Liver (tissue), 9 donors: Measurements from ENCODE around the gene SYNPR. TPM values are rescaled to one million over a fixed set of nuclear protein-coding genes. Genes with fewer than 3 reads are reported as not detected.

Experiments
- DNase-seq: peaks from one replicate; pipeline ENCODE4 v3.0.0-alpha.2; 2017; ENCODE audit warnings: low spot score
- H3K27ac ChIP-seq, 2 donors: one replicate each; pipeline ENCODE4 v1.7.0; 2013; ENCODE audit warnings: inconsistent platforms in 2 of 2, low read length in 2 of 2, control low read depth in 1 of 2, low read depth in 1 of 2, mild to moderate bottlenecking in 1 of 2
- H3K27me3 ChIP-seq, 4 donors: one replicate each; pipeline versions ENCODE4 v1.6.1 to v1.7.0; 2013; ENCODE audit warnings: low read length in 3 of 4, inconsistent platforms in 1 of 4, mild to moderate bottlenecking in 1 of 4, moderate library complexity in 1 of 4; ENCODE audit not compliant: control insufficient read depth in 4 of 4, insufficient read depth in 4 of 4
- H3K36me3 ChIP-seq, 4 donors: one replicate each; pipeline versions ENCODE4 v1.6.1 to v1.7.0; 2013; ENCODE audit warnings: low read length in 3 of 4, mild to moderate bottlenecking in 3 of 4, low read depth in 1 of 4, moderate library complexity in 1 of 4; ENCODE audit not compliant: control insufficient read depth in 4 of 4, insufficient read depth in 3 of 4
- H3K4me1 ChIP-seq, 4 donors: one replicate each; pipeline versions ENCODE4 v1.6.1 to v1.7.0; 2013; ENCODE audit warnings: low read length in 3 of 4, mild to moderate bottlenecking in 3 of 4, moderate library complexity in 1 of 4; ENCODE audit not compliant: control insufficient read depth in 4 of 4, insufficient read depth in 4 of 4
- H3K4me3 ChIP-seq, 3 donors: one replicate each; pipeline versions ENCODE4 v1.6.1 to v1.7.0; 2013; ENCODE audit warnings: low read length in 3 of 3, control low read depth in 1 of 3, low read depth in 1 of 3, mild to moderate bottlenecking in 1 of 3
- H3K9ac ChIP-seq, 2 donors: one replicate each; pipeline ENCODE4 v1.7.0; 2013; ENCODE audit warnings: low read length in 2 of 2, mild to moderate bottlenecking in 2 of 2, moderate library complexity in 2 of 2, control low read depth in 1 of 2, low read depth in 1 of 2
- H3K9me3 ChIP-seq, 4 donors: one replicate each; pipeline versions ENCODE4 v1.6.1 to v1.7.0; 2013; ENCODE audit warnings: low read length in 3 of 4; ENCODE audit not compliant: control insufficient read depth in 4 of 4
- EGR1 ChIP-seq, 2 donors: IDR thresholded peaks; 2 replicates each; pipeline ENCODE4 v1.6.1; 2016 to 2018; ENCODE audit warnings: antibody characterized with exemption in 2 of 2, low read depth in 2 of 2
- FOXA1 ChIP-seq: IDR thresholded peaks from 2 replicates; pipeline ENCODE4 v1.6.1; 2016; ENCODE audit warnings: antibody characterized with exemption
- FOXA2 ChIP-seq: IDR thresholded peaks from 2 replicates; pipeline ENCODE4 v1.6.1; 2016; ENCODE audit warnings: antibody characterized with exemption
- GABPA ChIP-seq, 2 donors: IDR thresholded peaks in 1 of 2; conservative IDR thresholded peaks in 1 of 2; 2 replicates each; pipeline ENCODE4 v1.6.1; 2016; ENCODE audit warnings: antibody characterized with exemption in 2 of 2, mild to moderate bottlenecking in 1 of 2, moderate library complexity in 1 of 2
- HNF4A ChIP-seq, 2 donors: conservative IDR thresholded peaks; 2 replicates each; pipeline ENCODE4 v1.6.1; 2016; ENCODE audit warnings: antibody characterized with exemption in 2 of 2, mild to moderate bottlenecking in 2 of 2
- HNF4G ChIP-seq: IDR thresholded peaks from 2 replicates; pipeline ENCODE4 v1.6.1; 2016; ENCODE audit warnings: antibody characterized with exemption
- JUND ChIP-seq, 2 donors: IDR thresholded peaks; 2 replicates each; pipeline ENCODE4 v1.6.1; 2016; ENCODE audit warnings: antibody characterized with exemption in 2 of 2
- NR2F2 ChIP-seq: IDR thresholded peaks from 2 replicates; pipeline ENCODE4 v1.6.1; 2016; ENCODE audit warnings: antibody characterized with exemption
- RAD21 ChIP-seq, 2 donors: IDR thresholded peaks; 2 replicates each; pipeline ENCODE4 v1.6.1; 2016; ENCODE audit warnings: antibody characterized with exemption in 2 of 2, mild to moderate bottlenecking in 2 of 2
- RXRA ChIP-seq, 2 donors: IDR thresholded peaks; 2 replicates each; pipeline ENCODE4 v1.6.1; 2017 to 2018; ENCODE audit warnings: antibody characterized with exemption in 2 of 2, mild to moderate bottlenecking in 1 of 2
- SP1 ChIP-seq: IDR thresholded peaks from 2 replicates; pipeline ENCODE4 v1.6.1; 2018; ENCODE audit warnings: antibody characterized with exemption, mild to moderate bottlenecking
- TAF1 ChIP-seq: conservative IDR thresholded peaks from 2 replicates; pipeline ENCODE4 v1.6.1; 2016; ENCODE audit warnings: antibody characterized with exemption, mild to moderate bottlenecking
- YY1 ChIP-seq: IDR thresholded peaks from 2 replicates; pipeline ENCODE4 v1.6.1; 2016; ENCODE audit warnings: antibody characterized with exemption, mild to moderate bottlenecking
- WGBS: extraction: QIAGEN DNeasy Blood & Tissue Kit; methylation state at CpG from one replicate; pipeline ENCODE4 v1.1.7; 2013; 5-methylcytosine and 5-hydroxymethylcytosine counted together
- polyA plus RNA-seq, 2 donors: library from polyadenylated mRNA; stranded (reverse) in 1 of 2; unstranded in 1 of 2; fragments of 200-250 nt in 1 of 2; fragments of >200 nt in 1 of 2; fragmentation: Nextera tagmentation in 1 of 2; extraction: Ambion mirVana in 1 of 2; gene quantifications; one replicate each; pipeline versions ENCODE4 v1.2.1 to v1.2.3, GENCODE V29; 2013 to 2015
- total RNA-seq, 2 donors: library from RNA; depleted of rRNA; stranded (reverse); fragments of >200 nt; gene quantifications; one replicate each; pipeline ENCODE4 v1.2.3, GENCODE V29; 2014
- TF ChIP-seq, protein P1 (sequence below): IDR thresholded peaks from 2 replicates; pipeline ENCODE4 v1.6.1; 2016; ENCODE audit warnings: antibody characterized with exemption
- TF ChIP-seq, protein P2 (sequence below): fragments of 150-350 bp; IDR thresholded peaks from 2 replicates; pipeline ENCODE4 v1.5.1; 2017; ENCODE audit warnings: improper control_type of control experiment, low read depth, low read length; ENCODE audit not compliant: missing input control
- TF ChIP-seq, protein P3 (sequence below): IDR thresholded peaks from 2 replicates; pipeline ENCODE4 v1.6.1; 2016; ENCODE audit warnings: antibody characterized with exemption, mild to moderate bottlenecking
- TF ChIP-seq, protein P4 (sequence below): IDR thresholded peaks from 2 replicates; pipeline ENCODE4 v1.6.1; 2016; ENCODE audit warnings: antibody characterized with exemption
- TF ChIP-seq, protein P5 (sequence below): IDR thresholded peaks from 2 replicates; pipeline ENCODE4 v1.6.1; 2016; ENCODE audit warnings: antibody characterized with exemption
- donor health status: healthy.
- donor health status: healthy.
- donor health status: healthy.
- donor health status: healthy.
- donor health status: healthy.

Gene SYNPR
- total and polyA plus RNA-seq, 4 donors, result not detected

DNA sequence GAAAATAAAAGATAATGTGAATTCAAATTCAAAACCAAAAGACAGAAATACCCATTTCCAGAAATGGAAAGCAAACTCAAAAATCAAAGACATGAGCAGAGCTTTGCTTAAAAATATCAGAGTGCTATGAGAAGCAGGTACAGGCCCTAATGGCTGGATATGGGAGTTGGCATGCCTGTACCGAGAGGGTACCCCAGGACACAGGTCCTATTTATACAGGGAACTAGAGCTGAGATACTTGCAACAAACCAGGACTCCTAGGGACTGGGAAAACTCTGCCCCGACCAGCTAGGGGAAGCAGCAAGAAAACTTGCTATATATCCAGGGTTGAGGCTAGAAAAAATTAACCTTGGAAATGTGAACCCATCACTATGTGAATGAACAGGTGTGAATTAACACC is 36.0 kb upstream of the SYNPR start:
- no peak overlapping the region for H3K27ac ChIP-seq
- peaks cover 0 to 10% (median 2%) of the 10 kb centered on the region in 4 donors for H3K27me3 ChIP-seq
- H3K4me1 ChIP-seq, result no peaks in the 10 kb centered on the region
- no peak overlapping the region for H3K9ac ChIP-seq
- DNase-seq, result no peak
- no peak overlapping the region for H3K4me3 ChIP-seq
- WGBS, result 44% methylated on average over 2 of the region's 2 CpGs
- TF ChIP-seq RAD21 (IDR thresholded peaks at IDR 0.05) (no peak), GABPA (IDR thresholded peaks at IDR 0.05 in 1 of 2, conservative IDR thresholded peaks at IDR 0.05 in 1 of 2) (no peak), HNF4G (no peak), FOXA1 (no peak), HNF4A (conservative IDR thresholded peaks at IDR 0.05) (no peak), RXRA (IDR thresholded peaks at IDR 0.05) (no peak), SP1 (no peak), EGR1 (IDR thresholded peaks at IDR 0.05; ENCODE audit: low read depth in 2 of 2) (no peak), JUND (IDR thresholded peaks at IDR 0.05) (no peak), TAF1 (no peak), FOXA2 (no peak), YY1 (no peak), NR2F2 (no peak)
- TF ChIP-seq, protein P1, sequence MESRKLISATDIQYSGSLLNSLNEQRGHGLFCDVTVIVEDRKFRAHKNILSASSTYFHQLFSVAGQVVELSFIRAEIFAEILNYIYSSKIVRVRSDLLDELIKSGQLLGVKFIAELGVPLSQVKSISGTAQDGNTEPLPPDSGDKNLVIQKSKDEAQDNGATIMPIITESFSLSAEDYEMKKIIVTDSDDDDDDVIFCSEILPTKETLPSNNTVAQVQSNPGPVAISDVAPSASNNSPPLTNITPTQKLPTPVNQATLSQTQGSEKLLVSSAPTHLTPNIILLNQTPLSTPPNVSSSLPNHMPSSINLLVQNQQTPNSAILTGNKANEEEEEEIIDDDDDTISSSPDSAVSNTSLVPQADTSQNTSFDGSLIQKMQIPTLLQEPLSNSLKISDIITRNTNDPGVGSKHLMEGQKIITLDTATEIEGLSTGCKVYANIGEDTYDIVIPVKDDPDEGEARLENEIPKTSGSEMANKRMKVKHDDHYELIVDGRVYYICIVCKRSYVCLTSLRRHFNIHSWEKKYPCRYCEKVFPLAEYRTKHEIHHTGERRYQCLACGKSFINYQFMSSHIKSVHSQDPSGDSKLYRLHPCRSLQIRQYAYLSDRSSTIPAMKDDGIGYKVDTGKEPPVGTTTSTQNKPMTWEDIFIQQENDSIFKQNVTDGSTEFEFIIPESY, result no peak
- TF ChIP-seq, protein P2, sequence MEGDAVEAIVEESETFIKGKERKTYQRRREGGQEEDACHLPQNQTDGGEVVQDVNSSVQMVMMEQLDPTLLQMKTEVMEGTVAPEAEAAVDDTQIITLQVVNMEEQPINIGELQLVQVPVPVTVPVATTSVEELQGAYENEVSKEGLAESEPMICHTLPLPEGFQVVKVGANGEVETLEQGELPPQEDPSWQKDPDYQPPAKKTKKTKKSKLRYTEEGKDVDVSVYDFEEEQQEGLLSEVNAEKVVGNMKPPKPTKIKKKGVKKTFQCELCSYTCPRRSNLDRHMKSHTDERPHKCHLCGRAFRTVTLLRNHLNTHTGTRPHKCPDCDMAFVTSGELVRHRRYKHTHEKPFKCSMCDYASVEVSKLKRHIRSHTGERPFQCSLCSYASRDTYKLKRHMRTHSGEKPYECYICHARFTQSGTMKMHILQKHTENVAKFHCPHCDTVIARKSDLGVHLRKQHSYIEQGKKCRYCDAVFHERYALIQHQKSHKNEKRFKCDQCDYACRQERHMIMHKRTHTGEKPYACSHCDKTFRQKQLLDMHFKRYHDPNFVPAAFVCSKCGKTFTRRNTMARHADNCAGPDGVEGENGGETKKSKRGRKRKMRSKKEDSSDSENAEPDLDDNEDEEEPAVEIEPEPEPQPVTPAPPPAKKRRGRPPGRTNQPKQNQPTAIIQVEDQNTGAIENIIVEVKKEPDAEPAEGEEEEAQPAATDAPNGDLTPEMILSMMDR, result no peak
- TF ChIP-seq, protein P3, sequence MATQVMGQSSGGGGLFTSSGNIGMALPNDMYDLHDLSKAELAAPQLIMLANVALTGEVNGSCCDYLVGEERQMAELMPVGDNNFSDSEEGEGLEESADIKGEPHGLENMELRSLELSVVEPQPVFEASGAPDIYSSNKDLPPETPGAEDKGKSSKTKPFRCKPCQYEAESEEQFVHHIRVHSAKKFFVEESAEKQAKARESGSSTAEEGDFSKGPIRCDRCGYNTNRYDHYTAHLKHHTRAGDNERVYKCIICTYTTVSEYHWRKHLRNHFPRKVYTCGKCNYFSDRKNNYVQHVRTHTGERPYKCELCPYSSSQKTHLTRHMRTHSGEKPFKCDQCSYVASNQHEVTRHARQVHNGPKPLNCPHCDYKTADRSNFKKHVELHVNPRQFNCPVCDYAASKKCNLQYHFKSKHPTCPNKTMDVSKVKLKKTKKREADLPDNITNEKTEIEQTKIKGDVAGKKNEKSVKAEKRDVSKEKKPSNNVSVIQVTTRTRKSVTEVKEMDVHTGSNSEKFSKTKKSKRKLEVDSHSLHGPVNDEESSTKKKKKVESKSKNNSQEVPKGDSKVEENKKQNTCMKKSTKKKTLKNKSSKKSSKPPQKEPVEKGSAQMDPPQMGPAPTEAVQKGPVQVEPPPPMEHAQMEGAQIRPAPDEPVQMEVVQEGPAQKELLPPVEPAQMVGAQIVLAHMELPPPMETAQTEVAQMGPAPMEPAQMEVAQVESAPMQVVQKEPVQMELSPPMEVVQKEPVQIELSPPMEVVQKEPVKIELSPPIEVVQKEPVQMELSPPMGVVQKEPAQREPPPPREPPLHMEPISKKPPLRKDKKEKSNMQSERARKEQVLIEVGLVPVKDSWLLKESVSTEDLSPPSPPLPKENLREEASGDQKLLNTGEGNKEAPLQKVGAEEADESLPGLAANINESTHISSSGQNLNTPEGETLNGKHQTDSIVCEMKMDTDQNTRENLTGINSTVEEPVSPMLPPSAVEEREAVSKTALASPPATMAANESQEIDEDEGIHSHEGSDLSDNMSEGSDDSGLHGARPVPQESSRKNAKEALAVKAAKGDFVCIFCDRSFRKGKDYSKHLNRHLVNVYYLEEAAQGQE, result no peak
- TF ChIP-seq, protein P4, sequence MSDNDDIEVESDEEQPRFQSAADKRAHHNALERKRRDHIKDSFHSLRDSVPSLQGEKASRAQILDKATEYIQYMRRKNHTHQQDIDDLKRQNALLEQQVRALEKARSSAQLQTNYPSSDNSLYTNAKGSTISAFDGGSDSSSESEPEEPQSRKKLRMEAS, result no peak
- TF ChIP-seq, protein P5, sequence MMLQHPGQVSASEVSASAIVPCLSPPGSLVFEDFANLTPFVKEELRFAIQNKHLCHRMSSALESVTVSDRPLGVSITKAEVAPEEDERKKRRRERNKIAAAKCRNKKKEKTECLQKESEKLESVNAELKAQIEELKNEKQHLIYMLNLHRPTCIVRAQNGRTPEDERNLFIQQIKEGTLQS, result no peak
- H3K36me3 ChIP-seq, result no peaks in the 10 kb centered on the region
- H3K9me3 ChIP-seq, result no peaks in the 10 kb centered on the region
